DND-41 (cell line): Measurements from ENCODE around the gene FOSB.

Source experiments
- CTCF ChIP-seq: IDR thresholded peaks from 2 replicates; pipeline ENCODE4 v1.5.1; 2012; ENCODE audit warnings: borderline replicate concordance, low read length, moderate library complexity, mild to moderate bottlenecking; ENCODE audit not compliant: poor library complexity, severe bottlenecking; ENCODE audit errors: extremely low read depth
- EZH2 ChIP-seq: IDR thresholded peaks from 3 replicates; pipeline ENCODE4 v1.6.1; 2012; ENCODE audit warnings: borderline replicate concordance, low read depth, mild to moderate bottlenecking, moderate library complexity, low read length, inconsistent platforms; ENCODE audit not compliant: severe bottlenecking

- TF ChIP-seq CTCF (peak; percentile 90), EZH2 (no peak)
Measured at GRCh38 chr19:45523642-45524256, 56.0 kb downstream of the FOSB start.
